Lung (tissue), 12 donors: ENCODE data around the gene DENND2A. TPM values are rescaled to one million over a fixed set of nuclear protein-coding genes. Genes with fewer than 3 reads are reported as not detected.

Experiments used
- ATAC-seq: fragments of 200-7000 bp; cut with Tn5 transposase; one replicate; pipeline ENCODE4 v1.9.1; 2020; ENCODE audit warnings: moderate number of reproducible peaks; ENCODE audit not compliant: insufficient read depth, low FRiP score
- DNase-seq, 3 donors: peaks; one replicate each; pipeline ENCODE4 v3.0.0-alpha.2; 2013 to 2017
- H3K27ac ChIP-seq, 2 donors: one replicate each; pipeline ENCODE4 v1.5.1; 2013; ENCODE audit warnings: mild to moderate bottlenecking in 2 of 2, moderate library complexity in 2 of 2, control low read depth in 1 of 2, inconsistent platforms in 1 of 2, low read depth in 1 of 2, low read length in 1 of 2
- H3K27me3 ChIP-seq, 3 donors: one replicate each; pipeline ENCODE4 v1.5.1; 2013; ENCODE audit warnings: low read length in 2 of 3; ENCODE audit not compliant: control insufficient read depth in 3 of 3, insufficient read depth in 3 of 3
- H3K36me3 ChIP-seq, 4 donors: one replicate each; pipeline ENCODE4 v1.5.1; 2013; ENCODE audit warnings: low read length in 4 of 4, mild to moderate bottlenecking in 1 of 4, moderate library complexity in 1 of 4; ENCODE audit not compliant: control insufficient read depth in 4 of 4, insufficient read depth in 4 of 4
- H3K4me1 ChIP-seq, 5 donors: one replicate each; pipeline ENCODE4 v1.5.1; 2013; ENCODE audit warnings: low read length in 5 of 5, mild to moderate bottlenecking in 2 of 5, moderate library complexity in 1 of 5; ENCODE audit not compliant: control insufficient read depth in 5 of 5, insufficient read depth in 5 of 5
- H3K4me3 ChIP-seq: one replicate; pipeline ENCODE4 v1.5.1; 2013; ENCODE audit warnings: mild to moderate bottlenecking, control low read depth, moderate library complexity
- H3K9ac ChIP-seq, 2 donors: one replicate each; pipeline ENCODE4 v1.5.1; 2013; ENCODE audit warnings: low read length in 2 of 2, control low read depth in 1 of 2; ENCODE audit not compliant: insufficient read depth in 1 of 2
- H3K9me3 ChIP-seq, 4 donors: one replicate each; pipeline ENCODE4 v1.5.1; 2013; ENCODE audit warnings: low read length in 3 of 4, mild to moderate bottlenecking in 1 of 4, moderate library complexity in 1 of 4; ENCODE audit not compliant: control insufficient read depth in 4 of 4, insufficient read depth in 3 of 4
- CTCF ChIP-seq: IDR thresholded peaks from 2 replicates; pipeline ENCODE4 v1.5.1; 2012; ENCODE audit warnings: mild to moderate bottlenecking; ENCODE audit errors: control extremely low read depth, extremely low read depth
- WGBS, 2 donors: extraction: QIAGEN DNeasy Blood & Tissue Kit; methylation state at CpG; one replicate each; pipeline ENCODE4 v1.1.7; 2013; 5-methylcytosine and 5-hydroxymethylcytosine counted together
- polyA plus RNA-seq, 2 donors: library from polyadenylated mRNA; stranded (reverse); fragments of 200-250 nt; gene quantifications; one replicate each; pipeline ENCODE4 v1.2.1, GENCODE V29; 2013
- total RNA-seq, 2 donors: library from RNA; depleted of rRNA in 1 of 2; stranded (reverse); fragments of >200 nt in 1 of 2; gene quantifications; one replicate each; pipeline ENCODE4 v1.2.1, GENCODE V29; 2014 to 2021
- donor health status: control.
- donor health status: control.
- donor health status: Bipolar disorder and iron deficiency.
- donor health status: healthy.
- donor health status: DM: yes; HTN: yes; CAD: no.

The DENND2A gene
- total and polyA plus RNA-seq, 4 donors, result 4.1 to 32.4 (median 9.7) TPM

- Histone ChIP-seq H3K4me3 (no peak overlapping the region), H3K9me3 (no peaks in the 10 kb centered on the region), H3K27me3 (no peaks in the 10 kb centered on the region), H3K4me1 (no peaks in the 10 kb centered on the region), H3K9ac (no peak overlapping the region), H3K36me3 (peaks cover 0 to 37% (median 9%) of the 10 kb centered on the region in 4 donors), H3K27ac (no peak overlapping the region)
- TF ChIP-seq CTCF, result no peak
- ATAC-seq (no peak), DNase-seq (no peak)
- 81 to 83% methylated on average over 9 of the region's 9 CpGs for WGBS, 2 donors
These were observed 114.4 kb downstream of the DENND2A start for GRCh38 chr7:140526214-140526613.

GRCh38 chr7:140525743-140526142 lies 114.9 kb downstream of the DENND2A start:
- WGBS, 2 donors, result 77 to 79% methylated on average over 10 of the region's 10 CpGs
- no peak for TF ChIP-seq CTCF
- H3K9ac ChIP-seq, result no peak overlapping the region
- H3K27ac ChIP-seq, result no peak overlapping the region
- ATAC-seq, result no peak
- no peaks in the 10 kb centered on the region for H3K4me1 ChIP-seq
- H3K36me3 ChIP-seq, result peaks cover 0 to 37% (median 10%) of the 10 kb centered on the region in 4 donors
- no peak for DNase-seq
- H3K9me3 ChIP-seq, result no peaks in the 10 kb centered on the region
- no peak overlapping the region for H3K4me3 ChIP-seq
- no peaks in the 10 kb centered on the region for H3K27me3 ChIP-seq

GRCh38 chr7:140521421-140521820 lies 119.2 kb downstream of the DENND2A start:
- peaks cover 0 to 5% (median 0%) of the 10 kb centered on the region in 5 donors for H3K4me1 ChIP-seq
- no peak for ATAC-seq
- no peak for TF ChIP-seq CTCF
- peaks cover 0 to 41% (median 9%) of the 10 kb centered on the region in 4 donors for H3K36me3 ChIP-seq
- H3K9ac ChIP-seq, result no peak overlapping the region
- H3K9me3 ChIP-seq, result no peaks in the 10 kb centered on the region
- H3K27me3 ChIP-seq, result no peaks in the 10 kb centered on the region
- DNase-seq, result no peak
- 89 to 97% methylated on average over 3 of the region's 3 CpGs for whole genome bisulfite sequencing, 2 donors
- no peak overlapping the region for H3K4me3 ChIP-seq
- H3K27ac ChIP-seq, result no peak overlapping the region

- Histone ChIP-seq H3K36me3 (peaks cover 0 to 30% (median 6%) of the 10 kb centered on the region in 4 donors), H3K9me3 (no peaks in the 10 kb centered on the region), H3K4me3 (no peak overlapping the region), H3K27me3 (no peaks in the 10 kb centered on the region), H3K4me1 (peaks cover 0 to 5% (median 0%) of the 10 kb centered on the region in 5 donors), H3K9ac (no peak overlapping the region), H3K27ac (peak overlapping the region in 1 of 2 donors; percentile 21)
- DNase-seq (no peak), ATAC-seq (no peak)
- no peak for TF ChIP-seq CTCF
- 66 to 81% methylated on average over 7 of the region's 7 CpGs for WGBS, 2 donors
These were observed 121.6 kb downstream of the DENND2A start for GRCh38 chr7:140519007-140519399.
